ENCODE data around the gene CBY1. TPM values are rescaled to one million over a fixed set of nuclear protein-coding genes. Genes with fewer than 3 reads are reported as not detected.

CBY1 gene
- total and polyA plus RNA-seq, 10 of the 15 experiments (the other 5 are each of a cell fraction or from before 2014, with no cell fraction given) = 7.3 to 18.6 (median 11.9) TPM

DNA sequence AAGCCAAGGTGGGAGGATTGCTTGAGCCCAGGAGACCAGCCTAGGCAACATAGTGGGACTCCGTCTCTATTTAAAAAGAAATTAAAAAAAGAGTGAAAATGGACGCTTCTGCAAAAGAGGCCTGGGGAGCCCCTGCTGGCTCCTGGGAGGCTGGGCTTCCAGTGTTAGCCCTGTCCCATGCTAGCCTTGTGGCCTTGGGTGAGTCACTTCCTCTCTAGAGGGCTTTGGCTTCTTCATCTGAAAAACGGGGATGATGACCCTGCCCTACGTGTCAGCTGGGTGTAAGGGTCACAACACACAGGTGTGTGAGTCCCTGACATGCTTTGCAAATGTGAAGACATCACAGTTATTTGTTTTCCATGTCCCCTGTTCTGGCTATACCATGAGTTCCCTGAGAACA lies 33.1 kb upstream of the CBY1 start:
- in situ Hi-C loops (cut with MboI) (no loop called here), intact Hi-C loops (cut with micrococcal nuclease; ENCODE audit: unreplicated experiment) (no loop called here)
- no peak overlapping the region for H3K4me3 ChIP-seq
- no peak overlapping the region for H3K4me2 ChIP-seq (ENCODE audit: control insufficient read depth, insufficient read depth)
- no peak overlapping the region for H2AFZ ChIP-seq (ENCODE audit: control insufficient read depth, low read depth, low read length)
- H3K9me3 ChIP-seq (replicated peaks; ENCODE audit: control insufficient read depth, insufficient read depth, low read length) = no peaks in the 10 kb centered on the region
- ATAC-seq (peak; percentile 23; the same call in 1 of the 3 replicates), FAIRE-seq (no peak), DNase-seq (ENCODE audit: low read depth, low spot score) (no peak)
- POLR2A ChIA-PET = no interaction called here
- H3K27ac ChIP-seq (ENCODE audit: control insufficient read depth, insufficient read depth) = no peak overlapping the region
- H3K36me3 ChIP-seq (ENCODE audit: control insufficient read depth in 2 of 2, insufficient read depth in 2 of 2, low read length in 1 of 2) = no peaks in the 10 kb centered on the region
- BruUV-seq (replicated peaks) = no TSS peak
- no peak overlapping the region for H3K9ac ChIP-seq (ENCODE audit: control insufficient read depth, insufficient read depth, low read length)
- CTCF ChIA-PET = no interaction called here
- no peaks in the 10 kb centered on the region for H4K20me1 ChIP-seq (ENCODE audit: control insufficient read depth, insufficient read depth)
- no peaks in the 10 kb centered on the region for H3K79me2 ChIP-seq (ENCODE audit: control insufficient read depth, insufficient read depth, low read length)
- no peaks in the 10 kb centered on the region for H3K4me1 ChIP-seq (ENCODE audit: control insufficient read depth, insufficient read depth, low read length)
- TF ChIP-seq MYB (IDR thresholded peaks at IDR 0.05; ENCODE audit: borderline replicate concordance, low read depth, low read length) (no peak), BMI1 (IDR thresholded peaks at IDR 0.05; ENCODE audit: borderline replicate concordance) (no peak), POLR2AphosphoS2 (IDR thresholded peaks at IDR 0.05; ENCODE audit: low read depth, low read length) (no peak), KLF5 (IDR thresholded peaks at IDR 0.05; ENCODE audit: partially characterized antibody) (no peak), TCF7 (IDR thresholded peaks at IDR 0.05; ENCODE audit: borderline replicate concordance) (no peak), JUND (IDR thresholded peaks at IDR 0.05; ENCODE audit: low read depth, low read length) (no peak), ZNF622 (IDR thresholded peaks at IDR 0.05) (no peak), FOXM1 (IDR thresholded peaks at IDR 0.05; ENCODE audit: low read depth, low read length) (no peak), BHLHE40 (IDR thresholded peaks at IDR 0.05; ENCODE audit: borderline replicate concordance in 1 of 2, low read depth in 2 of 2, low read length in 1 of 2) (no peak), ZNF217 (IDR thresholded peaks at IDR 0.05) (no peak), PAX8 (IDR thresholded peaks at IDR 0.05) (no peak)
- TF ChIP-seq, protein P1, sequence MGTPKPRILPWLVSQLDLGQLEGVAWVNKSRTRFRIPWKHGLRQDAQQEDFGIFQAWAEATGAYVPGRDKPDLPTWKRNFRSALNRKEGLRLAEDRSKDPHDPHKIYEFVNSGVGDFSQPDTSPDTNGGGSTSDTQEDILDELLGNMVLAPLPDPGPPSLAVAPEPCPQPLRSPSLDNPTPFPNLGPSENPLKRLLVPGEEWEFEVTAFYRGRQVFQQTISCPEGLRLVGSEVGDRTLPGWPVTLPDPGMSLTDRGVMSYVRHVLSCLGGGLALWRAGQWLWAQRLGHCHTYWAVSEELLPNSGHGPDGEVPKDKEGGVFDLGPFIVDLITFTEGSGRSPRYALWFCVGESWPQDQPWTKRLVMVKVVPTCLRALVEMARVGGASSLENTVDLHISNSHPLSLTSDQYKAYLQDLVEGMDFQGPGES (IDR thresholded peaks at IDR 0.05) = no peak
- TF ChIP-seq, protein P2, sequence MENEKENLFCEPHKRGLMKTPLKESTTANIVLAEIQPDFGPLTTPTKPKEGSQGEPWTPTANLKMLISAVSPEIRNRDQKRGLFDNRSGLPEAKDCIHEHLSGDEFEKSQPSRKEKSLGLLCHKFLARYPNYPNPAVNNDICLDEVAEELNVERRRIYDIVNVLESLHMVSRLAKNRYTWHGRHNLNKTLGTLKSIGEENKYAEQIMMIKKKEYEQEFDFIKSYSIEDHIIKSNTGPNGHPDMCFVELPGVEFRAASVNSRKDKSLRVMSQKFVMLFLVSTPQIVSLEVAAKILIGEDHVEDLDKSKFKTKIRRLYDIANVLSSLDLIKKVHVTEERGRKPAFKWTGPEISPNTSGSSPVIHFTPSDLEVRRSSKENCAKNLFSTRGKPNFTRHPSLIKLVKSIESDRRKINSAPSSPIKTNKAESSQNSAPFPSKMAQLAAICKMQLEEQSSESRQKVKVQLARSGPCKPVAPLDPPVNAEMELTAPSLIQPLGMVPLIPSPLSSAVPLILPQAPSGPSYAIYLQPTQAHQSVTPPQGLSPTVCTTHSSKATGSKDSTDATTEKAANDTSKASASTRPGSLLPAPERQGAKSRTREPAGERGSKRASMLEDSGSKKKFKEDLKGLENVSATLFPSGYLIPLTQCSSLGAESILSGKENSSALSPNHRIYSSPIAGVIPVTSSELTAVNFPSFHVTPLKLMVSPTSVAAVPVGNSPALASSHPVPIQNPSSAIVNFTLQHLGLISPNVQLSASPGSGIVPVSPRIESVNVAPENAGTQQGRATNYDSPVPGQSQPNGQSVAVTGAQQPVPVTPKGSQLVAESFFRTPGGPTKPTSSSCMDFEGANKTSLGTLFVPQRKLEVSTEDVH (IDR thresholded peaks at IDR 0.05; ENCODE audit: low read depth, partially characterized antibody) = no peak
- TF ChIP-seq, protein P3, sequence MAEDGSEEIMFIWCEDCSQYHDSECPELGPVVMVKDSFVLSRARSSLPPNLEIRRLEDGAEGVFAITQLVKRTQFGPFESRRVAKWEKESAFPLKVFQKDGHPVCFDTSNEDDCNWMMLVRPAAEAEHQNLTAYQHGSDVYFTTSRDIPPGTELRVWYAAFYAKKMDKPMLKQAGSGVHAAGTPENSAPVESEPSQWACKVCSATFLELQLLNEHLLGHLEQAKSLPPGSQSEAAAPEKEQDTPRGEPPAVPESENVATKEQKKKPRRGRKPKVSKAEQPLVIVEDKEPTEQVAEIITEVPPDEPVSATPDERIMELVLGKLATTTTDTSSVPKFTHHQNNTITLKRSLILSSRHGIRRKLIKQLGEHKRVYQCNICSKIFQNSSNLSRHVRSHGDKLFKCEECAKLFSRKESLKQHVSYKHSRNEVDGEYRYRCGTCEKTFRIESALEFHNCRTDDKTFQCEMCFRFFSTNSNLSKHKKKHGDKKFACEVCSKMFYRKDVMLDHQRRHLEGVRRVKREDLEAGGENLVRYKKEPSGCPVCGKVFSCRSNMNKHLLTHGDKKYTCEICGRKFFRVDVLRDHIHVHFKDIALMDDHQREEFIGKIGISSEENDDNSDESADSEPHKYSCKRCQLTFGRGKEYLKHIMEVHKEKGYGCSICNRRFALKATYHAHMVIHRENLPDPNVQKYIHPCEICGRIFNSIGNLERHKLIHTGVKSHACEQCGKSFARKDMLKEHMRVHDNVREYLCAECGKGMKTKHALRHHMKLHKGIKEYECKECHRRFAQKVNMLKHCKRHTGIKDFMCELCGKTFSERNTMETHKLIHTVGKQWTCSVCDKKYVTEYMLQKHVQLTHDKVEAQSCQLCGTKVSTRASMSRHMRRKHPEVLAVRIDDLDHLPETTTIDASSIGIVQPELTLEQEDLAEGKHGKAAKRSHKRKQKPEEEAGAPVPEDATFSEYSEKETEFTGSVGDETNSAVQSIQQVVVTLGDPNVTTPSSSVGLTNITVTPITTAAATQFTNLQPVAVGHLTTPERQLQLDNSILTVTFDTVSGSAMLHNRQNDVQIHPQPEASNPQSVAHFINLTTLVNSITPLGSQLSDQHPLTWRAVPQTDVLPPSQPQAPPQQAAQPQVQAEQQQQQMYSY (CRISPR knock-in tag; IDR thresholded peaks at IDR 0.05) = no peak
- TF ChIP-seq, protein P4, sequence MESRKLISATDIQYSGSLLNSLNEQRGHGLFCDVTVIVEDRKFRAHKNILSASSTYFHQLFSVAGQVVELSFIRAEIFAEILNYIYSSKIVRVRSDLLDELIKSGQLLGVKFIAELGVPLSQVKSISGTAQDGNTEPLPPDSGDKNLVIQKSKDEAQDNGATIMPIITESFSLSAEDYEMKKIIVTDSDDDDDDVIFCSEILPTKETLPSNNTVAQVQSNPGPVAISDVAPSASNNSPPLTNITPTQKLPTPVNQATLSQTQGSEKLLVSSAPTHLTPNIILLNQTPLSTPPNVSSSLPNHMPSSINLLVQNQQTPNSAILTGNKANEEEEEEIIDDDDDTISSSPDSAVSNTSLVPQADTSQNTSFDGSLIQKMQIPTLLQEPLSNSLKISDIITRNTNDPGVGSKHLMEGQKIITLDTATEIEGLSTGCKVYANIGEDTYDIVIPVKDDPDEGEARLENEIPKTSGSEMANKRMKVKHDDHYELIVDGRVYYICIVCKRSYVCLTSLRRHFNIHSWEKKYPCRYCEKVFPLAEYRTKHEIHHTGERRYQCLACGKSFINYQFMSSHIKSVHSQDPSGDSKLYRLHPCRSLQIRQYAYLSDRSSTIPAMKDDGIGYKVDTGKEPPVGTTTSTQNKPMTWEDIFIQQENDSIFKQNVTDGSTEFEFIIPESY (IDR thresholded peaks at IDR 0.05) = no peak
- SMC1A ChIA-PET (ENCODE audit: uncharacterized antibody, unreplicated experiment) = no interaction called here
- RAD21 ChIA-PET (ENCODE audit: unreplicated experiment) = no interaction called here
- 20% methylated on average over 4 of the region's 4 CpGs for WGBS (ENCODE audit: insufficient coverage, insufficient replicate concordance, low lambda C conversion rate, missing lambda C conversion rate)
- H3K27me3 ChIP-seq (replicated peaks in 1 of 2; ENCODE audit: control insufficient read depth in 2 of 2, insufficient read depth in 2 of 2, low read length in 1 of 2) = no peaks in the 10 kb centered on the region
